GM23338 (cell line): ENCODE results near the gene ORAI3. TPM values are rescaled to one million over a fixed set of nuclear protein-coding genes. Genes with fewer than 3 reads are reported as not detected.

Source experiments
- ATAC-seq: fragments of 200-7000 bp; cut with Tn5 transposase; 3 replicates; pipeline ENCODE4 v1.9.1; 2020
- DNase-seq: peaks from one replicate; pipeline ENCODE4 v3.0.0-alpha.2; 2015; ENCODE audit warnings: low spot score
- H2AFZ ChIP-seq: fragments of 200-600 bp; sonication (generic); 2 replicates; pipeline ENCODE4 v1.8.0; 2016; ENCODE audit warnings: antibody characterized with exemption, mild to moderate bottlenecking, moderate library complexity
- H3F3A ChIP-seq: fragments of 200-600 bp; sonication (generic); replicated peaks from 2 replicates; pipeline ENCODE4 v1.8.0; 2017; ENCODE audit warnings: antibody characterized with exemption, mixed run types, low read depth
- H3K27ac ChIP-seq: fragments of 200-600 bp; sonication (generic); 2 replicates; pipeline ENCODE4 v1.6.1; 2016; ENCODE audit warnings: low read depth
- H3K27me3 ChIP-seq: fragments of 200-600 bp; sonication (generic); 2 replicates; pipeline ENCODE4 v1.8.0; 2016; ENCODE audit warnings: mild to moderate bottlenecking, mixed run types, moderate library complexity; ENCODE audit not compliant: insufficient read depth
- H3K36me3 ChIP-seq: fragments of 200-600 bp; sonication (generic); 2 replicates; pipeline ENCODE4 v1.8.0; 2016; ENCODE audit warnings: mild to moderate bottlenecking; ENCODE audit not compliant: insufficient read depth
- H3K4me1 ChIP-seq: fragments of 200-600 bp; sonication (generic); 2 replicates; pipeline ENCODE4 v1.8.0; 2016; ENCODE audit warnings: mild to moderate bottlenecking, moderate library complexity; ENCODE audit not compliant: insufficient read depth
- H3K4me2 ChIP-seq: fragments of 200-600 bp; sonication (generic); 2 replicates; pipeline ENCODE4 v1.7.1; 2017; ENCODE audit warnings: mixed run types
- H3K4me3 ChIP-seq: fragments of 200-600 bp; sonication (generic); 2 replicates; pipeline ENCODE4 v1.6.1; 2016; ENCODE audit warnings: mixed run types
- H3K79me2 ChIP-seq: fragments of 200-600 bp; sonication (generic); replicated peaks from 2 replicates; pipeline ENCODE4 v1.8.0; 2017; ENCODE audit warnings: mild to moderate bottlenecking; ENCODE audit not compliant: insufficient read depth
- H3K9me2 ChIP-seq: fragments of 200-600 bp; sonication (generic); 2 replicates; pipeline ENCODE4 v1.8.0; 2017; ENCODE audit not compliant: insufficient read depth
- H4K20me1 ChIP-seq: fragments of 200-600 bp; sonication (generic); replicated peaks from 2 replicates; pipeline ENCODE4 v1.8.0; 2017; ENCODE audit warnings: mild to moderate bottlenecking; ENCODE audit not compliant: insufficient read depth
- H3K27ac Mint-ChIP-seq: 2 replicates; pipeline ENCODE4 v1.8.0; 2020; ENCODE audit warnings: inconsistent platforms, mild to moderate bottlenecking, moderate library complexity, mixed read lengths
- H3K27me3 Mint-ChIP-seq: 3 replicates; pipeline ENCODE4 v1.8.0; 2022; ENCODE audit warnings: low read depth, mild to moderate bottlenecking, moderate library complexity, mixed read lengths, inconsistent platforms; ENCODE audit not compliant: insufficient read depth, poor library complexity
- H3K36me3 Mint-ChIP-seq: 3 replicates; pipeline ENCODE4 v1.8.0; 2021; ENCODE audit warnings: low read depth, mild to moderate bottlenecking, inconsistent platforms, moderate library complexity, mixed read lengths
- H3K4me1 Mint-ChIP-seq: 3 replicates; pipeline ENCODE4 v1.8.0; 2020; ENCODE audit warnings: mild to moderate bottlenecking, inconsistent platforms, mixed read lengths
- H3K4me3 Mint-ChIP-seq: 3 replicates; pipeline ENCODE4 v1.8.0; 2021; ENCODE audit warnings: moderate library complexity, mild to moderate bottlenecking, inconsistent platforms, mixed read lengths
- H3K9me3 Mint-ChIP-seq: 3 replicates; pipeline ENCODE4 v1.8.0; 2020; ENCODE audit warnings: moderate library complexity, mild to moderate bottlenecking, inconsistent platforms, mixed read lengths
- CREB1 ChIP-seq: fragments of 250-450 bp; sonication (Bioruptor Pico); IDR thresholded peaks from 2 replicates; pipeline ENCODE4 v1.5.0; 2020; ENCODE audit warnings: low read depth, mild to moderate bottlenecking, moderate library complexity
- CTCF ChIP-seq, 2 experiments: fragments of 200-600 bp in 1 of 2; sonication (generic) in 1 of 2; conservative IDR thresholded peaks; 2 replicates each; pipeline versions ENCODE4 v1.5.1 to v1.6.1; 2016 to 2017; ENCODE audit warnings: antibody characterized with exemption in 2 of 2, low read depth in 2 of 2, mild to moderate bottlenecking in 2 of 2, moderate library complexity in 1 of 2
- EZH2 ChIP-seq: fragments of 200-600 bp; sonication (generic); IDR thresholded peaks from one replicate; pipeline ENCODE4 v1.8.0; 2017; ENCODE audit warnings: antibody characterized with exemption, mild to moderate bottlenecking, low read depth; ENCODE audit not compliant: unreplicated experiment
- EZH2phosphoT487 ChIP-seq: fragments of 200-600 bp; sonication (generic); IDR thresholded peaks from one replicate; pipeline ENCODE4 v1.8.1; 2018; ENCODE audit warnings: antibody characterized with exemption; ENCODE audit not compliant: unreplicated experiment
- POLR2AphosphoS5 ChIP-seq: IDR thresholded peaks from 2 replicates; pipeline ENCODE4 v1.6.1; 2016; ENCODE audit warnings: antibody characterized with exemption, low read depth
- REST ChIP-seq: IDR thresholded peaks from one replicate; pipeline ENCODE4 v1.6.1; 2018; ENCODE audit warnings: antibody characterized with exemption; ENCODE audit not compliant: unreplicated experiment
- STAT1 ChIP-seq: IDR thresholded peaks from one replicate; pipeline ENCODE4 v1.6.1; 2016; ENCODE audit warnings: antibody characterized with exemption; ENCODE audit not compliant: unreplicated experiment
- ZNF114 ChIP-seq: fragments of 250-450 bp; sonication (Bioruptor Pico); IDR thresholded peaks from 2 replicates; pipeline ENCODE4 v1.5.0; 2020; ENCODE audit warnings: mild to moderate bottlenecking, moderate library complexity
- polyA plus RNA-seq: library from polyadenylated mRNA; unstranded; fragments of >200 nt; fragmentation: Nextera tagmentation; extraction: Ambion mirVana; gene quantifications from 2 replicates; pipeline ENCODE4 v1.2.1, GENCODE V29; 2016
- total RNA-seq: library from RNA; depleted of rRNA; stranded (reverse); fragments of >200 nt; shearing (Covaris generic); gene quantifications from 2 replicates; pipeline ENCODE4 v1.2.3, GENCODE V29; 2014
- TF ChIP-seq, protein P1 (sequence below): IDR thresholded peaks from 2 replicates; pipeline ENCODE4 v1.6.1; 2016; ENCODE audit warnings: antibody characterized with exemption

Gene ORAI3
- total and polyA plus RNA-seq, 2 experiments from 2014 or later = 6.9 to 15.9 TPM

DNA sequence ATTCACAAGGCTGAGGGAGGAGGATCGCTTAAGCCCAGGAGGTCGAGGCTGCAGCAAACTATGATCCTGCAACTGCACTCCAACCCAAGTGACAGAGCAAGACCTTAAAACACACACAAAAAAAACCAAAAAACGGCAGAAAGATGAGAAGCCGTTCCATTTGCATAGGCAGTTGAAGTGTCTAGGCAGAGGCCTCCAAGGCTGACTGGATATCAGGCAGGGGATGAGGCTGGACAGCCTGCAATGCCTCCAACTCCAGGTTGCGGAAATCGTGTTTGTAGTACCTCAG is 27.5 kb upstream of the ORAI3 start (continued):
- TF ChIP-seq, protein P1, sequence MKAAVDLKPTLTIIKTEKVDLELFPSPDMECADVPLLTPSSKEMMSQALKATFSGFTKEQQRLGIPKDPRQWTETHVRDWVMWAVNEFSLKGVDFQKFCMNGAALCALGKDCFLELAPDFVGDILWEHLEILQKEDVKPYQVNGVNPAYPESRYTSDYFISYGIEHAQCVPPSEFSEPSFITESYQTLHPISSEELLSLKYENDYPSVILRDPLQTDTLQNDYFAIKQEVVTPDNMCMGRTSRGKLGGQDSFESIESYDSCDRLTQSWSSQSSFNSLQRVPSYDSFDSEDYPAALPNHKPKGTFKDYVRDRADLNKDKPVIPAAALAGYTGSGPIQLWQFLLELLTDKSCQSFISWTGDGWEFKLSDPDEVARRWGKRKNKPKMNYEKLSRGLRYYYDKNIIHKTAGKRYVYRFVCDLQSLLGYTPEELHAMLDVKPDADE = no peak
- TF ChIP-seq CREB1 (CRISPR knock-in tag) (no peak), EZH2 (no peak), STAT1 (no peak), CTCF (conservative IDR thresholded peaks at IDR 0.05; ENCODE audit: low read depth in 2 of 2) (no peak), EZH2phosphoT487 (no peak), ZNF114 (CRISPR knock-in tag) (no peak)

- Histone ChIP-seq H4K20me1 (peaks cover 4% of the 10 kb centered on the region; the same call in 1 of the 2 replicates), H3K4me1 (peaks cover 7% of the 10 kb centered on the region; the same call in 1 of the 2 replicates), H3K4me3 (peak overlapping the region; percentile 76), H2AFZ (no peak overlapping the region), H3K27me3 (no peaks in the 10 kb centered on the region), H3K36me3 (no peaks in the 10 kb centered on the region; the same call in 1 of the 2 replicates), H3K79me2 (peaks cover 18% of the 10 kb centered on the region), H3K4me2 (peak overlapping the region; percentile 86), H3K27ac (peak overlapping the region; percentile 94), H3K9me2 (no peaks in the 10 kb centered on the region), H3F3A (peaks cover 5% of the 10 kb centered on the region; the same call in 1 of the 2 replicates)
- Mint-ChIP-seq H3K36me3 (peaks cover 6% of the 10 kb centered on the region), H3K9me3 (no peaks in the 10 kb centered on the region), H3K27ac (peak overlapping the region; percentile 99), H3K27me3 (peaks cover 21% of the 10 kb centered on the region), H3K4me3 (peak overlapping the region; percentile 99), H3K4me1 (peaks cover 11% of the 10 kb centered on the region)
- ATAC-seq (peak; percentile 30), DNase-seq (peak; percentile 99)
- TF ChIP-seq CREB1 (CRISPR knock-in tag) (no peak), CTCF (conservative IDR thresholded peaks at IDR 0.05; ENCODE audit: low read depth in 2 of 2) (peak; percentile 94 to 95), EZH2 (no peak), STAT1 (no peak), REST (no peak), ZNF114 (CRISPR knock-in tag) (no peak), POLR2AphosphoS5 (peak; percentile 47)
- TF ChIP-seq, protein P1 = no peak
These were observed 27.0 kb upstream of the ORAI3 start for GRCh38 chr16:30921748-30922419.
